Measurements from ENCODE around the gene INSIG1.

DNA sequence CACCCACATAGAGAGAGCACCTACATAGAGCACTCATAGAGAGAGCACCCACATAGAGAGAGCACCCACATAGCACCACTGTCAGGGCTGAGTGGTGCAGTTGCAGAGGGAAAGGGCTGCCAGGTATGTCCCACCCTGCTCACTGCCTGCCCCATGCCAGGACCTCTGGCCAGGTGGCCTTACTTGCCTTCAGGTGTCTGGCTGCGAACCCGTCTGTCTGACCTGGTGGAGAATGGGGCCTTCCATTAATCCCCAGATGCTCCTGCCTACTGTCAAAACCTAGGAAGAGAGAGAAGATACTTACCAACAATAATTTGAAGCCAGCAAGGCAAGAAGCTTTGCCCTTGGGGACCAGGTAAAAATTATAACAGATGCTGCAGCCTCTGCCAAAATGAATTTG lies 51.1 kb downstream of the INSIG1 start:
- TF ChIP-seq, protein P1, sequence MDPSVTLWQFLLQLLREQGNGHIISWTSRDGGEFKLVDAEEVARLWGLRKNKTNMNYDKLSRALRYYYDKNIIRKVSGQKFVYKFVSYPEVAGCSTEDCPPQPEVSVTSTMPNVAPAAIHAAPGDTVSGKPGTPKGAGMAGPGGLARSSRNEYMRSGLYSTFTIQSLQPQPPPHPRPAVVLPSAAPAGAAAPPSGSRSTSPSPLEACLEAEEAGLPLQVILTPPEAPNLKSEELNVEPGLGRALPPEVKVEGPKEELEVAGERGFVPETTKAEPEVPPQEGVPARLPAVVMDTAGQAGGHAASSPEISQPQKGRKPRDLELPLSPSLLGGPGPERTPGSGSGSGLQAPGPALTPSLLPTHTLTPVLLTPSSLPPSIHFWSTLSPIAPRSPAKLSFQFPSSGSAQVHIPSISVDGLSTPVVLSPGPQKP (IDR thresholded peaks at IDR 0.05; ENCODE audit: borderline replicate concordance, low read depth, low read length), result no peak
- TF ChIP-seq, protein P2, sequence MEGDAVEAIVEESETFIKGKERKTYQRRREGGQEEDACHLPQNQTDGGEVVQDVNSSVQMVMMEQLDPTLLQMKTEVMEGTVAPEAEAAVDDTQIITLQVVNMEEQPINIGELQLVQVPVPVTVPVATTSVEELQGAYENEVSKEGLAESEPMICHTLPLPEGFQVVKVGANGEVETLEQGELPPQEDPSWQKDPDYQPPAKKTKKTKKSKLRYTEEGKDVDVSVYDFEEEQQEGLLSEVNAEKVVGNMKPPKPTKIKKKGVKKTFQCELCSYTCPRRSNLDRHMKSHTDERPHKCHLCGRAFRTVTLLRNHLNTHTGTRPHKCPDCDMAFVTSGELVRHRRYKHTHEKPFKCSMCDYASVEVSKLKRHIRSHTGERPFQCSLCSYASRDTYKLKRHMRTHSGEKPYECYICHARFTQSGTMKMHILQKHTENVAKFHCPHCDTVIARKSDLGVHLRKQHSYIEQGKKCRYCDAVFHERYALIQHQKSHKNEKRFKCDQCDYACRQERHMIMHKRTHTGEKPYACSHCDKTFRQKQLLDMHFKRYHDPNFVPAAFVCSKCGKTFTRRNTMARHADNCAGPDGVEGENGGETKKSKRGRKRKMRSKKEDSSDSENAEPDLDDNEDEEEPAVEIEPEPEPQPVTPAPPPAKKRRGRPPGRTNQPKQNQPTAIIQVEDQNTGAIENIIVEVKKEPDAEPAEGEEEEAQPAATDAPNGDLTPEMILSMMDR (conservative IDR thresholded peaks at IDR 0.05; ENCODE audit: low read depth, low read length), result no peak
- TF ChIP-seq RAD21 (IDR thresholded peaks at IDR 0.05; ENCODE audit: low read length), result no peak
- TF ChIP-seq FOS (IDR thresholded peaks at IDR 0.05; ENCODE audit: low read depth, low read length), result no peak
- TF ChIP-seq CEBPB (IDR thresholded peaks at IDR 0.05; ENCODE audit: low read depth, low read length), result no peak
- no peak for TF ChIP-seq SMC3 (IDR thresholded peaks at IDR 0.05; ENCODE audit: low read depth, low read length)
- TF ChIP-seq, protein P3, sequence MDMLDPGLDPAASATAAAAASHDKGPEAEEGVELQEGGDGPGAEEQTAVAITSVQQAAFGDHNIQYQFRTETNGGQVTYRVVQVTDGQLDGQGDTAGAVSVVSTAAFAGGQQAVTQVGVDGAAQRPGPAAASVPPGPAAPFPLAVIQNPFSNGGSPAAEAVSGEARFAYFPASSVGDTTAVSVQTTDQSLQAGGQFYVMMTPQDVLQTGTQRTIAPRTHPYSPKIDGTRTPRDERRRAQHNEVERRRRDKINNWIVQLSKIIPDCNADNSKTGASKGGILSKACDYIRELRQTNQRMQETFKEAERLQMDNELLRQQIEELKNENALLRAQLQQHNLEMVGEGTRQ (IDR thresholded peaks at IDR 0.05; ENCODE audit: low read depth, low read length), result no peak
- no peak for TF ChIP-seq POLR2A (IDR thresholded peaks at IDR 0.05; ENCODE audit: low read depth, low read length)
- TF ChIP-seq MAZ (IDR thresholded peaks at IDR 0.05; ENCODE audit: borderline replicate concordance, low read depth, low read length), result no peak

All from IMR-90 (cell line).